ENCODE measurements around the gene PXDN.
A peak's percentile ranks its signal among the peaks of the same experiment; 100 is the strongest.

Gene PXDN

GRCh38 chr2:1606046-1606400 lies 138.3 kb downstream of the PXDN start:
- no peak for DNase-seq (ENCODE audit: low read depth, low spot score)
- TF ChIP-seq CTCF (IDR thresholded peaks at IDR 0.05; ENCODE audit: low read depth, low read length) = no peak
- no peak overlapping the region for H3K4me3 ChIP-seq (ENCODE audit: low read depth, low read length)
- in situ Hi-C loops (cut with HindIII; ENCODE audit: low sequenced_read_pairs) = no loop called here

GRCh38 chr2:1605102-1606045 lies 138.9 kb downstream of the PXDN start:
- DNase-seq (ENCODE audit: low read depth, low spot score) = peak; percentile 48
- H3K4me3 ChIP-seq (ENCODE audit: low read depth, low read length) = no peak overlapping the region
- in situ Hi-C loops (cut with HindIII; ENCODE audit: low sequenced_read_pairs) = no loop called here
- no peak for TF ChIP-seq CTCF (IDR thresholded peaks at IDR 0.05; ENCODE audit: low read depth, low read length)

GRCh38 chr2:1603521-1603920 lies 140.8 kb downstream of the PXDN start:
- no peak overlapping the region for H3K4me3 ChIP-seq (ENCODE audit: low read depth, low read length)
- in situ Hi-C loops (cut with HindIII; ENCODE audit: low sequenced_read_pairs) = no loop called here
- no peak for DNase-seq (ENCODE audit: low read depth, low spot score)
- TF ChIP-seq CTCF (IDR thresholded peaks at IDR 0.05; ENCODE audit: low read depth, low read length) = no peak

GRCh38 chr2:1603059-1603458 lies 141.3 kb downstream of the PXDN start:
- TF ChIP-seq CTCF (IDR thresholded peaks at IDR 0.05; ENCODE audit: low read depth, low read length) = no peak
- in situ Hi-C loops (cut with HindIII; ENCODE audit: low sequenced_read_pairs) = no loop called here
- no peak overlapping the region for H3K4me3 ChIP-seq (ENCODE audit: low read depth, low read length)
- no peak for DNase-seq (ENCODE audit: low read depth, low spot score)

GRCh38 chr2:1602278-1603010 lies 141.9 kb downstream of the PXDN start:
- DNase-seq (ENCODE audit: low read depth, low spot score) = no peak
- no peak overlapping the region for H3K4me3 ChIP-seq (ENCODE audit: low read depth, low read length)
- in situ Hi-C loops (cut with HindIII; ENCODE audit: low sequenced_read_pairs) = no loop called here
- TF ChIP-seq CTCF (IDR thresholded peaks at IDR 0.05; ENCODE audit: low read depth, low read length) = no peak

- in situ Hi-C loops (cut with HindIII; ENCODE audit: low sequenced_read_pairs) = no loop called here
- no peak overlapping the region for H3K4me3 ChIP-seq (ENCODE audit: low read depth, low read length)
- no peak for TF ChIP-seq CTCF (IDR thresholded peaks at IDR 0.05; ENCODE audit: low read depth, low read length)
- DNase-seq (ENCODE audit: low read depth, low spot score) = no peak
Observed at GRCh38 chr2:1601471-1602277, 142.6 kb downstream of the PXDN start.
